ENCODE measurements around the gene RNF149. TPM values are rescaled to one million over a fixed set of nuclear protein-coding genes. Genes with fewer than 3 reads are reported as not detected.

Gene RNF149
- total RNA-seq, 6 donors from 2014 or later = 104 to 202 (median 158) TPM

GRCh38 chr2:101296371-101296770 lies 12.1 kb downstream of the RNF149 start:
- no peak for TF ChIP-seq EP300 (IDR thresholded peaks at IDR 0.05)
- no peak for TF ChIP-seq POLR2AphosphoS5 (IDR thresholded peaks at IDR 0.05)
- no peak for TF ChIP-seq POLR2A (IDR thresholded peaks at IDR 0.05)
- TF ChIP-seq CTCF (IDR thresholded peaks at IDR 0.05) = no peak
- Histone ChIP-seq H3K4me3 (no peak overlapping the region), H3K4me1 (peaks cover 25 to 57% (median 32%) of the 10 kb centered on the region in 4 donors), H3K27me3 (no peaks in the 10 kb centered on the region), H3K9me3 (no peaks in the 10 kb centered on the region), H3K36me3 (peaks cover 4 to 46% (median 15%) of the 10 kb centered on the region in 4 donors), H3K27ac (no peak overlapping the region)
- 91 to 92% methylated on average over 5 of the region's 5 CpGs for WGBS, 2 donors
- ATAC-seq (ENCODE audit: low FRiP score in 2 of 2) (no peak), DNase-seq (no peak)

GRCh38 chr2:101295895-101296294 lies 12.6 kb downstream of the RNF149 start:
- TF ChIP-seq CTCF (IDR thresholded peaks at IDR 0.05) (no peak), EP300 (IDR thresholded peaks at IDR 0.05) (no peak)
- H3K36me3 ChIP-seq = peaks cover 4 to 51% (median 15%) of the 10 kb centered on the region in 4 donors
- 84 to 85% methylated on average over 2 of the region's 2 CpGs for WGBS, 2 donors
- no peaks in the 10 kb centered on the region for H3K27me3 ChIP-seq
- no peak overlapping the region for H3K27ac ChIP-seq
- ATAC-seq (ENCODE audit: low FRiP score in 2 of 2) (no peak), DNase-seq (no peak)
- peaks cover 20 to 52% (median 27%) of the 10 kb centered on the region in 4 donors for H3K4me1 ChIP-seq
- H3K4me3 ChIP-seq = no peak overlapping the region
- H3K9me3 ChIP-seq = no peaks in the 10 kb centered on the region

GRCh38 chr2:101294861-101295260 lies 13.6 kb downstream of the RNF149 start:
- H3K4me1 ChIP-seq = peaks cover 12 to 43% (median 18%) of the 10 kb centered on the region in 4 donors

GRCh38 chr2:101293544-101293943 lies 15.0 kb downstream of the RNF149 start:
- Histone ChIP-seq H3K27me3 (no peaks in the 10 kb centered on the region), H3K4me3 (no peak overlapping the region), H3K27ac (no peak overlapping the region), H3K4me1 (peaks cover 5 to 30% (median 11%) of the 10 kb centered on the region in 4 donors), H3K36me3 (peaks cover 4 to 68% (median 21%) of the 10 kb centered on the region in 4 donors), H3K9me3 (no peaks in the 10 kb centered on the region)
- 95 to 100% methylated on average over 2 of the region's 2 CpGs for WGBS, 2 donors
- TF ChIP-seq POLR2A (IDR thresholded peaks at IDR 0.05) (no peak), POLR2AphosphoS5 (IDR thresholded peaks at IDR 0.05) (no peak), CTCF (IDR thresholded peaks at IDR 0.05) (no peak), EP300 (IDR thresholded peaks at IDR 0.05) (no peak)
- ATAC-seq (ENCODE audit: low FRiP score in 2 of 2) = no peak
- no peak for DNase-seq

More at GRCh38 chr2:101294861-101295260, 13.6 kb downstream of the RNF149 start:
- DNase-seq = no peak
- 89 to 93% methylated on average over 6 of the region's 6 CpGs for WGBS, 2 donors
- Histone ChIP-seq H3K27me3 (no peaks in the 10 kb centered on the region), H3K36me3 (peaks cover 4 to 60% (median 17%) of the 10 kb centered on the region in 4 donors), H3K9me3 (no peaks in the 10 kb centered on the region), H3K27ac (no peak overlapping the region), H3K4me3 (no peak overlapping the region)
- no peak for ATAC-seq (ENCODE audit: low FRiP score in 2 of 2)
- TF ChIP-seq EP300 (IDR thresholded peaks at IDR 0.05) (no peak), POLR2A (IDR thresholded peaks at IDR 0.05) (no peak), CTCF (IDR thresholded peaks at IDR 0.05) (no peak), POLR2AphosphoS5 (IDR thresholded peaks at IDR 0.05) (no peak)

- Histone ChIP-seq H3K4me3 (no peak overlapping the region), H3K36me3 (peaks cover 8 to 81% (median 37%) of the 10 kb centered on the region in 4 donors), H3K9me3 (no peaks in the 10 kb centered on the region), H3K27me3 (no peaks in the 10 kb centered on the region), H3K4me1 (peaks cover 4 to 16% (median 6%) of the 10 kb centered on the region in 4 donors), H3K27ac (no peak overlapping the region)
- no peak for TF ChIP-seq EP300 (IDR thresholded peaks at IDR 0.05)
- no peak for TF ChIP-seq CTCF (IDR thresholded peaks at IDR 0.05)
- no peak for TF ChIP-seq POLR2AphosphoS5 (IDR thresholded peaks at IDR 0.05)
- TF ChIP-seq POLR2A (IDR thresholded peaks at IDR 0.05) = no peak
- 94 to 95% methylated on average over 3 of the region's 3 CpGs for WGBS, 2 donors
- ATAC-seq (ENCODE audit: low FRiP score in 2 of 2) (no peak), DNase-seq (no peak)
Measured at GRCh38 chr2:101291973-101292372, 16.5 kb downstream of the RNF149 start.
